ENCODE data around the gene TSPAN17.

TSPAN17 gene

GRCh38 chr5:176611435-176611834, 35.8 kb upstream of the TSPAN17 start:
- peaks cover 23% of the 10 kb centered on the region for H3K27me3 ChIP-seq (ENCODE audit: control insufficient read depth, insufficient read depth, low read length)
- H3K4me1 ChIP-seq (ENCODE audit: control insufficient read depth, insufficient read depth, low read length), result peaks cover 4% of the 10 kb centered on the region
- no peaks in the 10 kb centered on the region for H3K36me3 ChIP-seq (ENCODE audit: control insufficient read depth, insufficient read depth, low read length)
- no peak overlapping the region for H3K9ac ChIP-seq (ENCODE audit: low read depth, low read length)
- no peaks in the 10 kb centered on the region for H3K9me3 ChIP-seq (ENCODE audit: control insufficient read depth, insufficient read depth, low read length)
- H3K4me3 ChIP-seq (ENCODE audit: low read depth, low read length), result no peak overlapping the region

GRCh38 chr5:176612008-176612407, 35.3 kb upstream of the TSPAN17 start:
- Histone ChIP-seq H3K4me3 (ENCODE audit: low read depth, low read length) (no peak overlapping the region), H3K9me3 (ENCODE audit: control insufficient read depth, insufficient read depth, low read length) (no peaks in the 10 kb centered on the region), H3K27me3 (ENCODE audit: control insufficient read depth, insufficient read depth, low read length) (peaks cover 28% of the 10 kb centered on the region), H3K36me3 (ENCODE audit: control insufficient read depth, insufficient read depth, low read length) (no peaks in the 10 kb centered on the region), H3K4me1 (ENCODE audit: control insufficient read depth, insufficient read depth, low read length) (peaks cover 4% of the 10 kb centered on the region), H3K9ac (ENCODE audit: low read depth, low read length) (no peak overlapping the region)

DNA sequence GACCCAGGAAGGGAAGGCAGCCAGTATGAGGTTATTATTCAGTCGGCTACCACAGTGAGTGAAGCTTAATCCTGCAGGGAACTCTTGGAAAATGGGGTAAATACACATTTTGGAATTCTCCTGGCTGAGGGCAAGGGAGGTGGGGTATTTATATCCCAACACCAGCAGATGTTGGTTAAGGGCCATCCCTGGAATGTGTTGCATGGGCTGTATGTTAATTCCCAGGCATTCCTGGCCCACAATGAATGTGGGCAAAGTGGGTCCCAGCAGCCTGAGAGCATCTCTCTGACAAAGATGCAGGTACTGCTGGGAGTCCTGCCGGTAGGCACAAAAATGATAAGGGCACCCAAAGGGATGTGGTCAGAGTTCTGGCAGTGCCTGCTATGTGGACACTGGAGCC, 34.4 kb upstream of the TSPAN17 start:
- Histone ChIP-seq H3K4me1 (ENCODE audit: control insufficient read depth, insufficient read depth, low read length) (peaks cover 4% of the 10 kb centered on the region), H3K9ac (ENCODE audit: low read depth, low read length) (no peak overlapping the region), H3K27me3 (ENCODE audit: control insufficient read depth, insufficient read depth, low read length) (peaks cover 33% of the 10 kb centered on the region), H3K4me3 (ENCODE audit: low read depth, low read length) (no peak overlapping the region), H3K36me3 (ENCODE audit: control insufficient read depth, insufficient read depth, low read length) (no peaks in the 10 kb centered on the region), H3K9me3 (ENCODE audit: control insufficient read depth, insufficient read depth, low read length) (no peaks in the 10 kb centered on the region)

DNA sequence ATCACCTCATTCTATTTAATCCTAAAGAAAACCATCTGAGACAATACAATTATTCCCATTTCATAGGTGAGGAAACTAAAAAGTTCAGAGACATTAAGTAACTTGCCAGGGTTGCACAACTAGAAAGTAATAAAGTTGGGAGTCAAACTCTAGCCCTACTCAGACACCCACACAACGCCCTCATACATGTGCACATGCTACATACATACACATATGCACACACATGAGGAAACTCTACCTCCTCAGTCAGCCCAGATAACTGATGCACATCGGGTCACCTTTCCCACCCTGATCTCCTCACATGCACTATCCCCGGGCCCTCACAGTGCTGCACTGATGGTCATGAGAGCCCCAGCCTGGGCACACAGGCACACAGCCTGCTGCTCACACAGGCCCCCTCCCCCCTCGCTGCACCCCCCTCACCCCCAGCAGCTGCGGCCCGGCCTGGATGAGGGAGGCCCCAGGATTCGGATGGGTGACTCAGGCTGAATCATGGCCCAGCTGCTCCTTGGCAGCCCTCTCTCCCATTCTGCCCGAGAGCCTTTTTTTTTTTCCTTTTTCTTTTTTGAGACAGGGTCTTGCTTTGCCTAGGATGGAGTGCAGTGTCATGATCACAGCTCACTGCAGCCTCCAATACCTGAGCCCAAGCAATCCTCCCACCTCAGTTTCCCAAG, 32.3 kb upstream of the TSPAN17 start:
- peaks cover 37% of the 10 kb centered on the region for H3K27me3 ChIP-seq (ENCODE audit: control insufficient read depth, insufficient read depth, low read length)
- no peaks in the 10 kb centered on the region for H3K9me3 ChIP-seq (ENCODE audit: control insufficient read depth, insufficient read depth, low read length)
- no peaks in the 10 kb centered on the region for H3K36me3 ChIP-seq (ENCODE audit: control insufficient read depth, insufficient read depth, low read length)
- H3K4me1 ChIP-seq (ENCODE audit: control insufficient read depth, insufficient read depth, low read length), result peaks cover 3% of the 10 kb centered on the region
- H3K4me3 ChIP-seq (ENCODE audit: low read depth, low read length), result no peak overlapping the region
- H3K9ac ChIP-seq (ENCODE audit: low read depth, low read length), result no peak overlapping the region

DNA sequence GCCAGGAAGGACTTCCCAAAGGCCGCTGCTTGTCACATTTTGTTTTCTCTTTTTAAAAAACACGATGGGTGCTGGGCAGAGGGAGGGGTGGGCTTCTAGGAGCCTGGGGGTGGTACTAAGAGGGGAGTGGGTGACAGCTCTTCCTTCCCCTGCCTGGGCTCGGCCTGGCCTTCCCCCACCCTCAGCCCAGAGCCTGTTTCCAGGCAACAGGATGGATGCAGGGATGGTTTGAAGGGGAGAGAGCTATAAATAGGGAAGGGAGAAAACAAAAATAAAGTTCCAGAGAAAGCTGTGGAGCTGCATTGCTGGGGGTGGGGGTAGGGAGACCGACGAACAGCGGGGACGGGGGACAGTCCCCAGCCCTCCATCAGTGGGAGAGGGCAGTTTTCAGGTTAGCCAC, 30.8 kb upstream of the TSPAN17 start:
- H3K9me3 ChIP-seq (ENCODE audit: control insufficient read depth, insufficient read depth, low read length), result no peaks in the 10 kb centered on the region
- H3K4me1 ChIP-seq (ENCODE audit: control insufficient read depth, insufficient read depth, low read length), result peaks cover 3% of the 10 kb centered on the region
- H3K4me3 ChIP-seq (ENCODE audit: low read depth, low read length), result no peak overlapping the region
- no peaks in the 10 kb centered on the region for H3K36me3 ChIP-seq (ENCODE audit: control insufficient read depth, insufficient read depth, low read length)
- peaks cover 40% of the 10 kb centered on the region for H3K27me3 ChIP-seq (ENCODE audit: control insufficient read depth, insufficient read depth, low read length)
- no peak overlapping the region for H3K9ac ChIP-seq (ENCODE audit: low read depth, low read length)

- H3K27me3 ChIP-seq (ENCODE audit: control insufficient read depth, insufficient read depth, low read length), result peaks cover 41% of the 10 kb centered on the region
- no peak overlapping the region for H3K9ac ChIP-seq (ENCODE audit: low read depth, low read length)
- H3K36me3 ChIP-seq (ENCODE audit: control insufficient read depth, insufficient read depth, low read length), result no peaks in the 10 kb centered on the region
- no peaks in the 10 kb centered on the region for H3K9me3 ChIP-seq (ENCODE audit: control insufficient read depth, insufficient read depth, low read length)
- peak overlapping the region; percentile 39 for H3K4me3 ChIP-seq (ENCODE audit: low read depth, low read length)
- peaks cover 2% of the 10 kb centered on the region for H3K4me1 ChIP-seq (ENCODE audit: control insufficient read depth, insufficient read depth, low read length)
These were observed 28.5 kb upstream of the TSPAN17 start for GRCh38 chr5:176618783-176619182.

- H3K36me3 ChIP-seq (ENCODE audit: control insufficient read depth, insufficient read depth, low read length), result no peaks in the 10 kb centered on the region
- peaks cover 41% of the 10 kb centered on the region for H3K27me3 ChIP-seq (ENCODE audit: control insufficient read depth, insufficient read depth, low read length)
- H3K9me3 ChIP-seq (ENCODE audit: control insufficient read depth, insufficient read depth, low read length), result no peaks in the 10 kb centered on the region
- peaks cover 2% of the 10 kb centered on the region for H3K4me1 ChIP-seq (ENCODE audit: control insufficient read depth, insufficient read depth, low read length)
- no peak overlapping the region for H3K9ac ChIP-seq (ENCODE audit: low read depth, low read length)
- peak overlapping the region; percentile 45 for H3K4me3 ChIP-seq (ENCODE audit: low read depth, low read length)
These were observed 28.1 kb upstream of the TSPAN17 start for GRCh38 chr5:176619203-176619568.

DNA sequence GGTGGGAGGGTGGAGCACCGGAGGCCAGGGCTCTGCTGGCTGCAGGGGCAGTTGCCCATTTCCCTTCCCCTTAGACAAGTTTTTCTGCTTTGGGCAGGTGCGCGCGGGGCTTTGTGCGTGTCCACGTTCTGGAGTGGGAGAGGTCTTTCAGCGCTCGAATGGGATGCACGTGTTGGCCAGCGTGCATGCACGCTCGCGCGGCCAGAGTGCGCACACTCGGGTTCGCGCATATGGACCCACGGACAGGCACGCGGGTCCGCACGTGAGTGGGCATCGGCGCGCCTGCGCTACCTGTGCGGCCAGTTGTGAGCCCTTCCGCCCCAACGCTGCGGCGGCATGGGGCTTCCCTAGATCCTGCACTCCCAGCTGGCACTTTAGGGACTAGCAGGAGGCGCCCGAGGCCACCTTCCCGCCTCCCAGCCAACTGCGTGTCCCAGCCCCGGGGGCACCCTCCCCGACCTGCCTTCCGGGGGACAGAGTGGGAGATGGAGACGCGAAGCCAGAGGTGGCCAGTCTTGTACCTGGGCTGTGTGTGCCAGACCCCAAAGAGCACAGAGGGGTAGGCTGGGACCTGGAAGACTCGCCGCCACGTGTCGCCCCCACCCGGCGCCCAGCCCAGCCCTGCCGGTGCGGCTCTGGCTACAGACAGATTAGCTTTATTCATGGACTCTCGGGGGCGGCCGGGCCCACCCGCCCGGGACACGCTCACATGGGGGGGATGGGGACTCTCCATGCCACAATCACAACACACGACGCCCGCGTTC, 27.5 kb upstream of the TSPAN17 start:
- Histone ChIP-seq H3K27me3 (ENCODE audit: control insufficient read depth, insufficient read depth, low read length) (peaks cover 41% of the 10 kb centered on the region), H3K4me3 (ENCODE audit: low read depth, low read length) (peak overlapping the region; percentile 45), H3K4me1 (ENCODE audit: control insufficient read depth, insufficient read depth, low read length) (peaks cover 2% of the 10 kb centered on the region), H3K9ac (ENCODE audit: low read depth, low read length) (no peak overlapping the region), H3K36me3 (ENCODE audit: control insufficient read depth, insufficient read depth, low read length) (no peaks in the 10 kb centered on the region), H3K9me3 (ENCODE audit: control insufficient read depth, insufficient read depth, low read length) (no peaks in the 10 kb centered on the region)

GRCh38 chr5:176620333-176620981, 26.8 kb upstream of the TSPAN17 start:
- Histone ChIP-seq H3K9me3 (ENCODE audit: control insufficient read depth, insufficient read depth, low read length) (no peaks in the 10 kb centered on the region), H3K27me3 (ENCODE audit: control insufficient read depth, insufficient read depth, low read length) (peaks cover 41% of the 10 kb centered on the region), H3K4me3 (ENCODE audit: low read depth, low read length) (peak overlapping the region; percentile 35), H3K4me1 (ENCODE audit: control insufficient read depth, insufficient read depth, low read length) (peaks cover 2% of the 10 kb centered on the region), H3K36me3 (ENCODE audit: control insufficient read depth, insufficient read depth, low read length) (no peaks in the 10 kb centered on the region), H3K9ac (ENCODE audit: low read depth, low read length) (no peak overlapping the region)

- Histone ChIP-seq H3K9me3 (ENCODE audit: control insufficient read depth, insufficient read depth, low read length) (no peaks in the 10 kb centered on the region), H3K27me3 (ENCODE audit: control insufficient read depth, insufficient read depth, low read length) (peaks cover 39% of the 10 kb centered on the region), H3K36me3 (ENCODE audit: control insufficient read depth, insufficient read depth, low read length) (no peaks in the 10 kb centered on the region), H3K4me1 (ENCODE audit: control insufficient read depth, insufficient read depth, low read length) (peaks cover 2% of the 10 kb centered on the region), H3K4me3 (ENCODE audit: low read depth, low read length) (no peak overlapping the region), H3K9ac (ENCODE audit: low read depth, low read length) (no peak overlapping the region)
These were observed 25.6 kb upstream of the TSPAN17 start for GRCh38 chr5:176621661-176622079.

GRCh38 chr5:176624142-176624541, 23.1 kb upstream of the TSPAN17 start:
- Histone ChIP-seq H3K4me1 (ENCODE audit: control insufficient read depth, insufficient read depth, low read length) (peaks cover 2% of the 10 kb centered on the region), H3K4me3 (ENCODE audit: low read depth, low read length) (no peak overlapping the region), H3K9me3 (ENCODE audit: control insufficient read depth, insufficient read depth, low read length) (no peaks in the 10 kb centered on the region), H3K36me3 (ENCODE audit: control insufficient read depth, insufficient read depth, low read length) (no peaks in the 10 kb centered on the region), H3K9ac (ENCODE audit: low read depth, low read length) (no peak overlapping the region), H3K27me3 (ENCODE audit: control insufficient read depth, insufficient read depth, low read length) (peaks cover 39% of the 10 kb centered on the region)

DNA sequence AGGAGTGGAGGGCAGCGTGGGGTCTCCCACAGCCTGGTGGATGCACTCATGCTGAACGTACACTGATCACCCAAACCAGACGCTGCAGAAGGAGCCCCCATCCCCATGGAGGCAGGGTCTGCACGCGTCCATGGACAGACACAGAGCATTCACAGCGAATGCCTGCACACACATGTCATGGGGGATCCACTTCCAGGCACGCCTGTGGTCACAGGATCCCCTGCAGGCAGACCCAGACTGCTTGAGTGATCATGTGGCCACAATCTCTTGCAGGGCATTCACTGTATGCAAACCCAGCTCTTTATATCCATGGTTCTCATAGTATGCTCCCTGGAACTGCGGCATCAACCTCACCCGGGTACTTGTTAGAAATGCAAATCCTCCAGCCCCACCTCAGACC, 22.3 kb upstream of the TSPAN17 start:
- Histone ChIP-seq H3K9ac (ENCODE audit: low read depth, low read length) (no peak overlapping the region), H3K4me1 (ENCODE audit: control insufficient read depth, insufficient read depth, low read length) (peaks cover 2% of the 10 kb centered on the region), H3K9me3 (ENCODE audit: control insufficient read depth, insufficient read depth, low read length) (no peaks in the 10 kb centered on the region), H3K4me3 (ENCODE audit: low read depth, low read length) (no peak overlapping the region), H3K36me3 (ENCODE audit: control insufficient read depth, insufficient read depth, low read length) (no peaks in the 10 kb centered on the region), H3K27me3 (ENCODE audit: control insufficient read depth, insufficient read depth, low read length) (peaks cover 36% of the 10 kb centered on the region)
